Stimulated activated CD8-positive, alpha-beta memory T cell treated with anti-CD3 and anti-CD28 coated beads, Interleukin-2, amount 100 ng/mL, for 48 hours (primary cell): ENCODE measurements around the gene KRTAP5-10.
"Not testable (repeated sequence)": the region's sequence is repeated elsewhere in the genome, so short reads cannot be mapped to it uniquely, and the experiment has no call there.

ENCODE experiments used
- DNase-seq, 2 donors: peaks; one replicate each; pipeline ENCODE4 v3.0.0-alpha.2; 2020; ENCODE audit warnings: low read depth in 2 of 2

KRTAP5-10 gene, protein sequence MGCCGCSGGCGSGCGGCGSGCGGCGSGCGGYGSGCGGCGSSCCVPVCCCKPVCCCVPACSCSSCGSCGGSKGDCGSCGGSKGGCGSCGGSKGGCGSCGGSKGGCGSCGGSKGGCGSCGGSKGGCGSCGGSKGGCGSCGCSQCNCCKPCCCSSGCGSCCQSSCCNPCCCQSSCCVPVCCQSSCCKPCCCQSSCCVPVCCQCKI

DNA sequence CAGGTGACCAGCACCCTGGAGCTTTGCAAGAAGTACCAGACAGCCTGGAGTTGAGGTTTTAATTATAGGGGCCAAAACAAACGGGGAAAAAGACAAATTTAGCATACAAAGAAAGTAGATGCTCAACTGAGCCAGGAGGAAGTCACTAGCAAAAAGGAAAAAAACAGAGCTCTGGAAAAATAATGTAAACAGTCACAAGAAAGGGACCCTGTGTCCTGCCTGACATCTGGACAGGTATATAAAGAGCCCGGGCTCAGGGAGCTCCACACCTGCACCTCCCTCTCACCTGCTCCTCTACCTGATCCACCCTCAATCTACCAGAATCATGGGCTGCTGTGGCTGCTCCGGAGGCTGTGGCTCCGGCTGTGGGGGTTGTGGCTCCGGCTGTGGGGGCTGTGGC is at the start of gene KRTAP5-10:
Gene KRTAP5-10 (plus strand): TSS at position 301 of the 400 bp plus-strand sequence. CDS start 25 bp downstream, at position 326.
- DNase-seq = no peak

DNA sequence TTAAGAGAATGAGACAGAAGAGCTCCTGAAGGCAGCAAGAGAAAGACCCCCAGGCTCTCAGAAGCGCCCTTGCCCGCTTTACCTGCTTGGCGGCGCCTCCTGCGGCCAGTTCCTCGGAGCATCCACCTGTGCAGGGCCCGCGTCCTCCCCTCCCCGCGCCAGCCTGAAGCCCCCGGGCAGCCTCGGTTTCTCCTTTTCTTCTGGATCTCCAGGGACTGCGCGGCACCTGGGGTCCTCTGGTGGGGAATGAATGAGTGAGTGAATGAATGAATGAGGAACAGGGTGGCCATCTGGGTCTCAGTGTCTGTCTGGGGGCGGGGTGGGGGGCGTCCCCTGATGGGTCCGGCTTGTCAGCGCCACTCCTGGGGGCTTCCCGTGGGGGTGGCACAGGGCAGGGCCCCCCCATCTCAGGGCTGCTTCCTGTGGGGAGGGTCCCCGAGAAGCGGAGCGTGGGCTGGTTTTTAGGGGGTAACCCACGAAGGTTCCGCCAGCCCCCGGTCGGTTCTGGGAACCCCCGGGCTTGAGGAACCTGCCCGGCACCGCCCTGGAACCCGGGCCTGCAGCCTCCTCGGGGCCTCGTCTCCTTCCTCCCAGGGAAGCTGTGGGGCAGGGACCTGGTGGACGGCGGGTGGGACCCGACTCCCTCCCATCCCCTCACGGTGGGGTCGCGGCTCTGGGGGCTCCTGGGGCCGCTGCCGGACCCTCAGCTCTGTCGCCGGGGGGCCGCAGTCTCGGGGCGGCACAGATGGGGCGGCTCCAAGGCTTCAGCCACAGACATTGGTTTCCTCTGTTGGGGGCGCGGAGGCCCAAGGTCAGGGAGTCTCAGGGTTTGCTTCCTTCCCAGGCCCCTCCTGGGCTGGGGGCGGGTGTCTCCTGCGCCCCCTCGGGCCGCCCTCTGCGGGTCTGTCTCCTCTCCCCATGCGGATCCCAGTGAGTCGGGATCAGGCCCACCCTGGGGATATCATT is 46.6 kb upstream of the KRTAP5-10 start:
- no peak for DNase-seq

DNA sequence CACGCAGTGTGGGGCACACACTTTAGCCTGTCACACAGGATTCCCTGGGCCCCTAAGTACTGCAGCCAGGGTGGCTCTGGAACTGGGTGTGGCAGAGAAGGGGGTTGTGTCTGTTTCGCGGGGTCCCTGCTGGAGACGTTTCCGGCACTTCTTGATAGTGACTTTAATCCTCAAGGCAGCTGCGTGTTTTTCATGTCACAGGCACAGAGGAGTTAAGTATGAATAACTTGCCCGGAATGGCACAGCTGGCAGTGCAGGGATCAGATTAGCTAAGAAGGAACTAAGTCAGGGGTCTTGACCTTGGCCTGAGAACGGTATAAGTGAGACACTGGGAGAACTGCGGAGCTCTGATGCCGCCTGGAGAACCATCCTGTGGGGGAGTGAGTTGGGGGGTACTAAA is 45.8 kb upstream of the KRTAP5-10 start:
- no peak for DNase-seq

DNA sequence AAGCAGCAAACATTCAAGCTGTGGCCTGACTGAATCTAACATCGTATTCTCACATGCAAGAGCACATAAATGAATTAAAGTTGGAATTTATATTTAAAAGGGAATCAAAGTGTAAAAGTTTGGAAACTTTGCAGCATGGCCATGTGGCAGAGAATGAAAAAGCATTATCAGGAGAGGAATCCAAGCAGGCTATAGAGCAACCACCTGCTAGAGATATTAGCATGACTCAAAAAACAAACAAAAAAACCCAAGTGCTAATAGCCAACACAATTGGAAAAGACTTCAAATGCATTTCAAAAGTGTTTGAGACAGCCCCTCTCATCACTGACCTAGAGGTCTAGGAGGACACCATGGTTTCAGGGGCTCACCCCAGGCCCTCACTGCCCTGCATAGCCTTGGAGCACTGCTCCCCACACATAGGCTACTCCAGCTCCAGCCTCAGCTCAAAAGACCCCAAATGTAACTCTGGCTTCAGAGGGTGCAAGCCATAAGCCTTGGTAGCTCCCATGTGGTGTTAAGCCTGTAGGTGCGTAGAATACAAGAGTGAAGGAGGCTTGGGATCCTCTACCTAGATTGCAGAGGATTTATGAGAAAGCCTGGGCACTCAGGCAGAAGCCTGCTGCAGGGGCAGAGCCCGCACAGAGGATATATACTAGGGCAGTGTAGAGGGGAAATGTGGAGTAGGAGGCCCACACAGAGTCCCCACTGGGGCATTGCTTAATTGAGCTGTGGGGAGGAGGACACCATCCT is 40.0 kb upstream of the KRTAP5-10 start:
- no peak for DNase-seq

DNA sequence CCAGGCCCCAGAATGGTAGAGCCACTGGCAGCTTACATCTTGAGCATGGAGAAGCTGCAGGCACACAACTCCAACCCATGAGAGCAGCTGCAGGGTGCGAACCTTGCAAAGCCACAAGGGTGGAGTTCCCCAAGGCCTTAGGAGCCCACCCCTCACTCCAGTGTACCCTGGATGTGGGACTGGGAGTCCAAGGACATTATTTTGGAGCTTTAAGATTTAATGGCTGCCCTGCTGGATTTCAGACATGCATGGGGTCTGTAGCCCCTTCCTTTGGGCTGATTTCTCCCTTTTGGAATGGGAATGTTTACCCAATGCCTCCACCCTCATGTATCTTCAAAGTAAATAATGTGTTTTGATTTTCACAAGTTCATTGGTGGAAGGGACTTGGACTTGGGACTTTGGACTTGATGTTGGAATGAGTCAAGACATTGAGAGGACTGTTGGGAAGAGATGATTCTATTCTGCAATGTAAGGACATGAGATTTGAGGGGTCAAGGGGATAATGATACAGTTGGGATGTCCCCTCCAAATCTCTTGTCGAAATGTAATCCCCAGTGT is 39.3 kb upstream of the KRTAP5-10 start:
- DNase-seq = no peak

DNA sequence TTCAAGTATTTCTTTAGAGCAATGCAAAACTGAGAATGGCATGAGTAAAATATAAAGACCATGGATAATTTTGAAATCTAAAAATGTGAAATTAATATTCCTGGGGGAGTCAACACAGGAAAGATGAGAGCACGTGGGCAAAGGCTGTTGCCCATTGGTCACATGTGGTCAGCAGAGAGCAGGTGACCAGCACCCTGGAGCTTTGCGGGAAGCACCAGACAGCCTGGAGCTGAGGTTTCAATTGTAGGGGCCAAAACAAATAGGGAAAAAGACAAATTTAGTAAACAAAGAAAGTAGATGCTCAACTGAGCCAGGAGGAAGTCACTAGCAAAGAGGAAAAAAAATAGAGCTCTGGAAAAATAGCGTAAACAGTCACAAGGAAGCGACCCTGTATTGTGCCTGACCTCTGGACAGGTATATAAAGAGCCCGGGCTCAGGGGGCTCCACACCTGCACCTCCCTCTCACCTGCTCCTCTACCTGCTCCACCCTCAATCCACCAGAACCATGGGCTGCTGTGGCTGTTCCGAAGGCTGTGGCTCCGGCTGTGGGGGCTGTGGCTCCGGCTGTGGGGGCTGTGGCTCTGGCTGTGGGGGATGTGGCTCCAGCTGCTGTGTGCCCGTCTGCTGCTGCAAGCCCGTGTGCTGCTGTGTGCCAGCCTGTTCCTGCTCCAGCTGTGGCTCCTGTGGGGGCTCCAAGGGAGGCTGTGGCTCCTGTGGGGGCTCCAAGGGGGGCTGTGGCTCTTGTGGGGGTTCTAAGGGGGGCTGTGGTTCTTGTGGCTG is 38.4 kb upstream of the KRTAP5-10 start, which contains the start of gene KRTAP5-7:
Gene KRTAP5-7 (plus strand): TSS at position 472 of the 780 bp plus-strand sequence. CDS start 34 bp downstream, at position 506.
- DNase-seq = not testable (repeated sequence)

DNA sequence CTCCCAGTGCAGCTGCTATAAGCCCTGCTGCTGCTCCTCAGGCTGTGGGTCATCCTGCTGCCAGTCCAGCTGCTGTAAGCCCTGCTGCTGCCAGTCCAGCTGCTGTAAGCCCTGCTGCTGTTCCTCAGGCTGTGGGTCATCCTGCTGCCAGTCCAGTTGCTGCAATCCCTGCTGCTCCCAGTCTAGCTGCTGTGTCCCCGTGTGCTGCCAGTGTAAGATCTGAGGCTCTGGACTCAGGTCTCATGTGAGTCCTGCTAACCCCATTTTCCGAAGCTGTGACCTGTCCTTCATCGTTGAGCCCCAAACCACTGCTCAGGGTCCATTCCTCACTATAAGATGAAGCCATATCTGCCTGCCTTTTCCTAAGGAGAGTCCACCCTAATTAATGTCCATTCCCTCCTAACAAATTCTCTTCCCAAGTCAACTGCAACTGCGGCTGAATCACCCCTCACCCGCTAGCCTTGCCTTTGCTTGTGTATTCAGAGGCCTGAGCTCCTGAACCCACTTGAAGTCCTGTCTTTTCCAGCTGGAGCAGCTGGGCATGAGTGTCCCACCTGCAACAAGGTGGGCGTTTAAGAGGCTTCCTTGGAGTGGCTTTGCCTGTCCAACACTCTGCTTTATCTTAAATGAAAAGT is 37.7 kb upstream of the KRTAP5-10 start:
- DNase-seq = no peak

DNA sequence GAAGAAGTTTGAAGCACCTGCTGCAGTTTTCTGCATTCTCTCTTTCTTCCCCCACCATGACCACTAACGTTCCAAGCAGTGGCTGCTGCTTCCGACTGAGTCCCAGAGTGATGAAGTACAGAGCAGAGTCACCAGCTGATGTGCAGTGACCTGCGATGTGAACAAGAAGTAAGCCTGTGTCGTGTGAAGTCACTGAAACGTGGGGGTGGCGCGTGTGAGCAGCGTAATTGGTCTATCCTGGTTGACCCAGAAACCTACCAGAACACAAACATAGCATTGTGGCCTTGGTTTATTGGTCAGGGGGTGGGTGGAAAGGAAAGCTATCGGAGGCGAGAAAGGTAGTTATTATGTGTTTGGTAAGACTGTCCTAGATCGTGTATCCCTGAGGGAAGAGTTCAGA is 34.8 kb upstream of the KRTAP5-10 start:
- no peak for DNase-seq

DNA sequence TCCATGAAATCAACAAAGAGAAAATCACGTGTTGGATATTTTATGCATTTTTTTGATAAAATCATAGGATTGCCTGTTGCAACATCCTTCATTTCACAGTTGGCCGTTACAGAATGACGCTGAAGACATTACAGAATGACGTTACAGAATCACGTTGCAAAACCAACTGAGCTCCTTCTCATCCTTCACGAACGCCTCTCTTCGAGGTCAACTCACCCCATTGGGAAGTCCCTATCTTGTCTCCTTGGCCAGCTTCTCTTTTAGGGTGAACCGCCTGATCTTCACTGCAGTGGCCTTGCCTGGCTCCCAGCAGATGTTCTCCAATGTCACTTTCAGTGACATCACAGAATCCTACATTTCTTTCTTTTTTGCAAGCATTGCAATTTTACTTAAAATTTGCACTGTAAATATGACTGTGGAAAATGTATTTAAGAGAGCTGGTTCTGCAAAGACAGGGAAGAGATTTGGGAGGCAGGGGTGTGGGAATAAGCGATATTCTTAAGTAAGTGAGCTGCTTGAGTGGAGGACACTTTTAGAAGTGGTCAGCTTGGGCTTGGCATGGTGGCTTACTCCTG is 33.2 kb upstream of the KRTAP5-10 start:
- DNase-seq = no peak

DNA sequence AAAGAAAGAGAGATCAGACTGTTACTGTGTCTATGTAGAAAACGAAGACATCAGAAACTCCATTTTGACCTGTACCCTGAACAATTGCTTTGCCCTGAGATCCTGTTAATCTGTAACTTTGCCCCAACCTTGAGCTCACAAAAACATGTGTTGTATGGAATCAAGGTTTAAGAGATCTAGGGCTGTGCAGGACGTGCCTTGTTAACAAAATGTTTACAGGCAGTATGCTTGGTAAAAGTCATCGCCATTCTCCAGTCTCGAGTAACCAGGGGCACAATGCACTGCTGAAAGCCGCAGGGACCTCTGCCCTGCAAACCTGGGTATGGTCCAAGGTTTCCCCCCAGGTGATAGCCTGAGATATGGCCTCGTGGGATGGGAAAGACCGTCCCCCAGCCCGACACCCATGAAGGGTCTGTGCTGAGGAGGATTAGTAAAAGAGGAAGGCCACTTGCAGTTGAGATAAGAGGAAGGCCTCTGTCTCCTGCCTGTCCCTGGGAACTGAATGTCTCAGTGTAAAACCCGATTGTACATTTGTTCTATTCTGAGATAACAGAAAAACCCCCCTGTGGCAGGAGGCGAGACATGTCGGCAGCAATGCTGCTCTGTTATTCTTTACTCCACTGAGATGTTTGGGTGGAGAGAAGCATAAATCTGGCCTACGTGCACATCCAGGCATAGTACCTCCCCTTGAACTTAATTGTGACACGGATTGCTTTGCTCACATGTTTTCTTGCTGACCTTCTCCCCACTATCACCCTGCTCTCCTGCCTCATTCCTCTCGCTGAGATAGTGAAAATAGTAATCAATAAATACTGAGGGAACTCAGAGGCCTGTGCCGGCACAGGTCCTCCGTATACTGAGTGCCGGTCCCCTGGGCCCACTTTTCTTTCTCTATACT is 30.4 kb upstream of the KRTAP5-10 start:
- not testable (repeated sequence) for DNase-seq

DNA sequence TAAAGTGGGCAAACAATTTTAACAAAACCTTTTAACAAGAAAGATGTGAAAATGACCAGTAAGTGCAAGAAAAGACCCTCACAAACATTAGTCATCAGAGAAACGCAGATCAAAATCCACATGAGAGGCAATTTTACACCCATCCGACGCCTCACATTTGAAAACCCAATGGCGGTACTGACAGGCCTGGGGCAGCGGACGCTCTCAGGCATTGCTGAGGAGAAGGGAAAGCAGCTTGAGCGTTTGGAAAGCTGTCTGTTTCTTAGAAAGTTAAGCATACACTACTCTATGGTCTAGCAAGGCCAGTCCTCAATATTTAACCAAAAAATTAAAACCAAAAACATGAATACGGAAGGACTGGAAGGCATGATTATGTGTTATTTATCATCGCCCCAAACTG is 29.5 kb upstream of the KRTAP5-10 start:
- DNase-seq = no peak

DNA sequence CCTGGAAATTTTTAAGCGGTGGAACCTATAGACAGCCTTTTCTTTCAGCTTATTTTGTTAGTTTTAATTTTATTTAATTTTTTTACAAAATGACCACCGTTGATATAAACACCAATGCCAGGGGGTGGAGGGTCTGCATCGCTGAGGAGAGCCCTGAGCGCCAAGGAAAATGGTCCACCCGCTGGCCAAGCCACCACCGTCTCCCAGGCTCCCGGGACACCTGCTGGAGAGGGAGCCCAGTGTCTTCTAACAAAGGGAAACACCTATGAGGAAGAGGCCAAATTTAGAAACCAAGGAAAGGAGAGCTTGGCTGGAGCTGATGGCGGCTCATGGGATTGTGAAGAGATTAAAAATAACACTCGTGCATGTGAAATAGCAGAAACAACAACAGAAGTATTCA is 27.8 kb upstream of the KRTAP5-10 start:
- no peak for DNase-seq

DNA sequence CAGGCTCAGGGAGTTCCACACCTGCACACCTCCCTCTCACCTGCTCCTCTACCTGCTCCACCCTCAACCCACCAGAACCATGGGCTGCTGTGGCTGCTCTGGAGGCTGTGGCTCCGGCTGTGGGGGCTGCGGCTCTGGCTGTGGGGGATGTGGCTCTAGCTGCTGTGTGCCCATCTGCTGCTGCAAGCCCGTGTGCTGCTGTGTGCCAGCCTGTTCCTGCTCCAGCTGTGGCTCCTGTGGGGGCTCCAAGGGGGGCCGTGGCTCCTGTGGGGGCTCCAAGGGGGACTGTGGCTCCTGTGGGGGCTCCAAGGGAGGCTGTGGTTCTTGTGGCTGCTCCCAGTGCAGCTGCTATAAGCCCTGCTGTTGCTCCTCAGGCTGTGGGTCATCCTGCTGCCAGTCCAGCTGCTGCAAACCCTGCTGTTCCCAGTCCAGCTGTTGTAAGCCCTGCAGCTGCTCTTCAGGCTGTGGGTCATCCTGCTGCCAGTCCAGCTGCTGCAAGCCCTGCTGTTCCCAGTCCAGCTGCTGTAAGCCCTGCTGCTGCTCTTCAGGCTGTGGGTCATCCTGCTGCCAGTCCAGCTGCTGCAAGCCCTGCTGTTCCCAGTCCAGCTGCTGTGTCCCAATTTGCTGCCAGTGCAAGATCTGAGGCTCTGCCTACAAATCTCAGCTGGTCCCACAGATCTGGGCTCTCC is 27.2 kb upstream of the KRTAP5-10 start, which contains the start of gene KRTAP5-8:
Gene KRTAP5-8 (plus strand): TSS at position 49 of the 689 bp plus-strand sequence. CDS start 31 bp downstream, at position 80.
- not testable (repeated sequence) for DNase-seq

DNA sequence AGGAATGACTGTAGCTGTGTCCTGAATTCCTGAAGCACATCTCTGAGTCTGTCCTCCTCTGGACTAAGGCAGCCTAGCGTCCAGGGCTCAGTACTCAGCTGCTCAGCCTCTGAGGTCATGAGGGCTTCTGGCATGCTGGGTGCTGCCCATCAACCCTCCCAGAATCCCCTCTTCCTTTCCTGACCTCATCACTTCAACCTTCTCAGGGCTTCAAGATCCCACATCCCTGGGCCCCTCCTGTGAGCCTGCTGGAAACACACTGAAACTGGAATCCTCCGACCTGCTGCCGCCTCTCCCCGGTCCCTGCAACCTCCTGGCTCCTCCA is 26.7 kb upstream of the KRTAP5-10 start:
- DNase-seq = no peak

DNA sequence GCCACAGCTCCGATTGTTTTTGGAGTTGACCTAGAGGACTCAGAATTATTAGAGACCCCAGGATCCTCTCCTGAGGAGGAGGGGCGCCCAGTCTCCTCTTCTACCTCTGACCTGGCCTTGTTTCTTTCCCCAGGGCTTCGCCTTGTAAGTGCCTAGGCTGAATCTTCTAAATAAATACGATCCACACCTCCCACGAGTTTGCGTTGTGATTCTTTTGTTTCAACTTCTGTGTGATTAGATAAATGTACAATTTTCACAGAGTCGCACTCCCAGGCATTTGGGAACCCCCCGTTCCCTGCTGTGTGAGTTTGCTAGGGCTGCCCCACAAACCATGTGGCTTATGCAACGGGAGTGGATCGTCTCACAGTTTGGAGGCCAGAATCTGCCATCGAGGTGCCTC is 26.3 kb upstream of the KRTAP5-10 start:
- no peak for DNase-seq

DNA sequence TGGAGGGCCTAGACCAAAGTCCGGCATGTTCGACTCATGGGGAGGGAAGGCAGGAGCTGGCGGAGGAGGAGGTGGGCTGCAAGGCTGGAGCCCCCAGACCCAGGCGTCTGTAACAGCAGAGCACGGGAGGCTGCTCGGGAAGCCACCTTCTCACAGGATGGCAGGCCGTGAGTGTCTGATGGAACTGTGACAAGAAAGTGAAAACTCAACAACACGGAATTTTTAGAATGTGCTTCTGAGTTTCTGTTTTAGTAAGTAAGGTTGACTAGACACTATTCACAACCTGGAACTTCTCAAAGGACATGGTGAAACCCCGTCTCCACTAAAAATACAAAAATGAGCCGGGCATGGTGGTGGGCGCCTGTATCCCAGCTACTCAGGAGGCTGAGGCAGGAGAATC is 25.4 kb upstream of the KRTAP5-10 start:
- not testable (repeated sequence) for DNase-seq

DNA sequence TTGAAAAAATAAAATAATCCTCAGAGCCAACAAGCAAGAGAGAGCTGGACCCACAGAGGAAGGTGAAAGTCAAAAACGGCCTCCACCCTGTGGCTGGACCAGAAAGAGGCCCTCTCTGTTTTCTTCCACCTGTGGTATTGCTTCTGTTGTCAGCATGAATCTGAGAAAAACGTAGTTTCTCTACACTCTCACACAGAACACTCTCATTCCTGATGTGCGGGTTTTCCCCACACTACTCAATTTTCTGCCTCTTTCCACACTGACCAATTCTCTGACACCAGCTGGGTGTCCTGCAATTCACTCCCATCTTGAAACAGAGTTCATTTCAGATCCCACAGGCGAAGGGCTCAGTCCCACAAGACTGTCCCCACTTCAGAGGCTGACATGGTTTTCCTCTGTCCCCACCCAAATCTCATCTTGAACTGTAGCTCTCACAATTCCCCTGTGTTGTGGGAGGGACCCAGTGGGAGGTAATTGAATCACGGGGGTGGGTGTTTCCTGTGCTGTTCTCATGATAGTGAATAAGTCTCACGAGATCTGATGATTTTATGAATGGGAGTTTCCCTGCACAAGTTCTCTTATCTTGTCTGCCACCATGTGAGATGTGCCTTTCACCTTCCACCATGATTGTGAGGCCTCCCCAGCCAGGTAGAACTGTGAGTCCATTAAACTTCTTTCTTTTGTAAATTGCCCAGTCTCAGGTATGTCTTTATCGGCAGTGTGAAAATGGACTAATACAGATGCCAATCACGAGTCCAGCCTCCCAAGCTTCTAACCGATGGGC is 24.6 kb upstream of the KRTAP5-10 start:
- DNase-seq = not testable (repeated sequence)

DNA sequence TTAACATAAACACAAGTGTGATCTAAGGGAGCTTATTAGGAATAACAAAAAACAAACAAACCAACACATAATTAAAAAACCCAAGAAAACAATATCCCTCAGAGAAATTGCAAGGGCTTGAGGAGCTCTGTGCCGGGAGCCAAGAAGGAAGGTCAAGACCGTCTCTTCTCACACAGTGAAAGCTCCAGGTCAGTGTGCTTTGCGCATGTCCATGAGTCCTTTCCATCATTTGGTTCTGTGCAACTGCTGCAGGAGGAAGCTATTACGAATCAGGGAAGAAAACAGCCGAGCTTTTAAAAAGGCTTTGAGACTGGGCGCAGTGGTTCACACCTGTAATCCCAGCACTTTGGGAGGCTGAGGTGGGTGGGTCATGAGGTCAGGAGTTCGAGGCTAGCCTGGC is 23.0 kb upstream of the KRTAP5-10 start:
- DNase-seq = no peak
